Fibroblast of skin of scalp (primary cell): Measurements from ENCODE around the gene SDC1.
"Not testable (repeated sequence)": the region's sequence is repeated elsewhere in the genome, so short reads cannot be mapped to it uniquely, and the experiment has no call there.

Experiments used
- DNase-seq: peaks from one replicate; pipeline ENCODE4 v3.0.0-alpha.2; 2013

SDC1 gene

GRCh38 chr2:20196657-20197161, 28.2 kb downstream of the SDC1 start:
- DNase-seq = no peak

- DNase-seq = no peak
These were observed 28.8 kb downstream of the SDC1 start for GRCh38 chr2:20196053-20196656.

GRCh38 chr2:20195431-20196033, 29.4 kb downstream of the SDC1 start:
- no peak for DNase-seq

- not testable (repeated sequence) for DNase-seq
These were observed 29.9 kb downstream of the SDC1 start for GRCh38 chr2:20195016-20195411.

GRCh38 chr2:20194097-20195015, 30.6 kb downstream of the SDC1 start:
- DNase-seq = no peak

- DNase-seq = no peak
These were observed 31.7 kb downstream of the SDC1 start for GRCh38 chr2:20193185-20193584.

- no peak for DNase-seq
These were observed 32.1 kb downstream of the SDC1 start for GRCh38 chr2:20192781-20193180.

- no peak for DNase-seq
These were observed 33.0 kb downstream of the SDC1 start for GRCh38 chr2:20191714-20192569.

GRCh38 chr2:20190876-20191713, 33.8 kb downstream of the SDC1 start:
- DNase-seq = no peak

- DNase-seq = no peak
These were observed 34.8 kb downstream of the SDC1 start for GRCh38 chr2:20190170-20190569.

- no peak for DNase-seq
These were observed 35.5 kb downstream of the SDC1 start for GRCh38 chr2:20189299-20189931.

- DNase-seq = no peak
These were observed 36.1 kb downstream of the SDC1 start for GRCh38 chr2:20188851-20189250.

GRCh38 chr2:20188201-20188600, 36.7 kb downstream of the SDC1 start:
- DNase-seq = no peak

- no peak for DNase-seq
These were observed 37.6 kb downstream of the SDC1 start for GRCh38 chr2:20187331-20187730.

- no peak for DNase-seq
These were observed 38.1 kb downstream of the SDC1 start for GRCh38 chr2:20186855-20187187.

GRCh38 chr2:20186078-20186854, 38.7 kb downstream of the SDC1 start:
- peak; percentile 43 for DNase-seq

- DNase-seq = peak; percentile 87
These were observed 39.5 kb downstream of the SDC1 start for GRCh38 chr2:20185176-20186022.

GRCh38 chr2:20184067-20184938, 40.6 kb downstream of the SDC1 start:
- DNase-seq = peak; percentile 69
